Endodermal cell (in vitro differentiated cells): Measurements from ENCODE around the gene PTPRN2. TPM values are rescaled to one million over a fixed set of nuclear protein-coding genes. Genes with fewer than 3 reads are reported as not detected.

Source experiments
- DNase-seq: peaks from one replicate; pipeline ENCODE4 v3.0.0-alpha.2; 2017
- H3K27ac ChIP-seq: 2 replicates; pipeline ENCODE4 v1.5.1; 2013; ENCODE audit warnings: mild to moderate bottlenecking, low read depth, low read length, moderate library complexity
- H3K27me3 ChIP-seq: 2 replicates; pipeline ENCODE4 v1.6.1; 2013; ENCODE audit warnings: mild to moderate bottlenecking, low read length, moderate library complexity; ENCODE audit not compliant: insufficient read depth, control insufficient read depth, poor library complexity, severe bottlenecking
- H3K36me3 ChIP-seq: 2 replicates; pipeline ENCODE4 v1.7.0; 2013; ENCODE audit warnings: mild to moderate bottlenecking, low read length, moderate library complexity; ENCODE audit not compliant: control insufficient read depth, insufficient read depth
- H3K4me1 ChIP-seq: one replicate; pipeline ENCODE4 v1.7.0; 2013; ENCODE audit warnings: low read length; ENCODE audit not compliant: control insufficient read depth, insufficient read depth
- H3K4me3 ChIP-seq: 2 replicates; pipeline ENCODE4 v1.5.1; 2013; ENCODE audit warnings: mild to moderate bottlenecking, low read length, moderate library complexity
- H3K9ac ChIP-seq: 2 replicates; pipeline ENCODE4 v1.6.1; 2013; ENCODE audit warnings: mild to moderate bottlenecking, low read length, moderate library complexity; ENCODE audit not compliant: poor library complexity, severe bottlenecking; ENCODE audit errors: extremely low read depth
- H3K9me3 ChIP-seq: 2 replicates; pipeline ENCODE4 v1.6.1; 2013; ENCODE audit warnings: mild to moderate bottlenecking, low read length, moderate library complexity; ENCODE audit not compliant: control insufficient read depth
- H3K27ac Mint-ChIP-seq: 2 replicates; pipeline ENCODE4 v1.8.0; 2020; ENCODE audit warnings: mixed read lengths
- H3K27me3 Mint-ChIP-seq: 2 replicates; pipeline ENCODE4 v1.8.0; 2021; ENCODE audit warnings: mild to moderate bottlenecking, mixed read lengths; ENCODE audit not compliant: insufficient read depth
- H3K36me3 Mint-ChIP-seq: 2 replicates; pipeline ENCODE4 v1.8.0; 2020; ENCODE audit warnings: low read depth, mixed read lengths
- H3K4me1 Mint-ChIP-seq: 2 replicates; pipeline ENCODE4 v1.8.0; 2020; ENCODE audit warnings: mixed read lengths
- H3K4me3 Mint-ChIP-seq: 2 replicates; pipeline ENCODE4 v1.8.0; 2020; ENCODE audit warnings: mild to moderate bottlenecking, moderate library complexity, mixed read lengths
- H3K9me3 Mint-ChIP-seq: 2 replicates; pipeline ENCODE4 v1.8.0; 2020; ENCODE audit warnings: mild to moderate bottlenecking, mixed read lengths
- WGBS, 2 experiments: methylation state at CpG; one replicate each; pipeline versions ENCODE4 v1.1.5 to v1.1.7; 2013; ENCODE audit warnings: missing lambda C conversion rate in 2 of 2, mixed read lengths in 1 of 2; ENCODE audit not compliant: insufficient coverage in 1 of 2, insufficient read length in 1 of 2; 5-methylcytosine and 5-hydroxymethylcytosine counted together
- total RNA-seq, 2 donors: library from RNA; stranded (reverse); fragmentation: NEBNext Ultra II Directional in 1 of 2; extraction: Animal tissue kit (Norgen Biotek cat#: 25700) in 1 of 2; gene quantifications; 2 replicates in 1 of 2; 3 replicates in 1 of 2; pipeline ENCODE4 v1.2.1, GENCODE V29; 2021
- TF ChIP-seq, protein P1 (sequence below): fragments of 200-600 bp; sonication (generic); conservative IDR thresholded peaks from 2 replicates; pipeline ENCODE4 v1.5.0; 2021; ENCODE audit warnings: antibody characterized with exemption, mild to moderate bottlenecking

The PTPRN2 gene
- total RNA-seq, 2 donors from 2014 or later, result 0.69 to 1.2 TPM

DNA sequence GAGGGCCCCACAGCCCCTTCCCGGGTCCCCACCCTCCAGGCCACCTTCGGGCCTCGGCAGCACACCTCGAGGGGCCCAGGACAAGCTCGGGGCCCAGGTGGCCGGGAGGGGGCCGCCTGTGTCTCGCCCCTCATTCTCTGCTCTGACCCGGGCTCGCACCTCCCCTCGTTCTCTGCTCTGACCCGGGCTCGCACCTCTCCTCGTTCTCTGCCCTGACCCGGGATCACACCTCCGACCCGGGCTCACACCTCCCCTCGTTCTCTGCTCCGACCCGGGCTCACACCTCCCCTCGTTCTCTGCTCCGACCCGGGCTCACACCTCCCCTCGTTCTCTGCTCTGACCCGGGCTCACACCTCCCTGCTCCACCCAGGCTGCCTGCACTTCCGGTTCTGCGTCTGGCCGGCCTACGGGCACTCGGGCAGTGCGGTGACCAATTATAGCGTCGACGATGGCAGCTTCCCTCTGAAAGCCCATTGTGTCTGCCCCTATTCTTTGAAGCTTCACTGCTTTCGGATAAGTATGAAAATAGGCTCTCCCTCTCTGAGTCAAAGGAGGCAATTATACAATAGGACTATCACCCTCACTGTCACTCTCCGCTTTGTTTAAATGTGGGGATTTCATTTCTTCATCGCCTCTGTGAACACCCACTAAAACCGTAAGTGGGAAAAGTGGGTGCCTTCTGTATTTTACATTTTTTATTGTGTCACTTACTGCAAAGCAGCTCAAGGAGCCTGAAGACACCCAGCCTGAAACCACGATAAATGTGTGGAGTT lies 793.5 kb downstream of the PTPRN2 start:
- Mint-ChIP-seq H3K36me3 (no peaks in the 10 kb centered on the region), H3K4me3 (no peak overlapping the region)

DNA sequence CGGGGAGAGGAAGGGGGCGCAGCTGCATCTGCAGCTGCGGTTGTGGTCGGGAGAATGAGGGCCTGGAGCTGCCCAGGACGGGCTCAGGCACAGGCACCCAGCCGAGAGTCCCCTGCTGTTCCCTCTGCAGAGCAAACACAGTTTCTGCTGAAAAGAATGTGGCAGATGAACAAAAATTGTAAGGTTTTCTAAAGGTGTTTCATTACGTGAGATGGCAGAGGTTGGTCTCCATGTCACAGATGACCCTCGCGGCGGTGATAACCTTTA lies 794.6 kb downstream of the PTPRN2 start:
- Mint-ChIP-seq H3K9me3 (peaks cover 2% of the 10 kb centered on the region), H3K27ac (no peak overlapping the region), H3K36me3 (no peaks in the 10 kb centered on the region), H3K4me3 (no peak overlapping the region), H3K27me3 (peaks cover 3% of the 10 kb centered on the region), H3K4me1 (peaks cover 7% of the 10 kb centered on the region)
- Histone ChIP-seq H3K4me1 (no peaks in the 10 kb centered on the region), H3K27me3 (no peaks in the 10 kb centered on the region), H3K36me3 (no peaks in the 10 kb centered on the region), H3K9ac (no peak overlapping the region), H3K27ac (no peak overlapping the region), H3K4me3 (no peak overlapping the region), H3K9me3 (peaks cover 51% of the 10 kb centered on the region)
- TF ChIP-seq, protein P1, sequence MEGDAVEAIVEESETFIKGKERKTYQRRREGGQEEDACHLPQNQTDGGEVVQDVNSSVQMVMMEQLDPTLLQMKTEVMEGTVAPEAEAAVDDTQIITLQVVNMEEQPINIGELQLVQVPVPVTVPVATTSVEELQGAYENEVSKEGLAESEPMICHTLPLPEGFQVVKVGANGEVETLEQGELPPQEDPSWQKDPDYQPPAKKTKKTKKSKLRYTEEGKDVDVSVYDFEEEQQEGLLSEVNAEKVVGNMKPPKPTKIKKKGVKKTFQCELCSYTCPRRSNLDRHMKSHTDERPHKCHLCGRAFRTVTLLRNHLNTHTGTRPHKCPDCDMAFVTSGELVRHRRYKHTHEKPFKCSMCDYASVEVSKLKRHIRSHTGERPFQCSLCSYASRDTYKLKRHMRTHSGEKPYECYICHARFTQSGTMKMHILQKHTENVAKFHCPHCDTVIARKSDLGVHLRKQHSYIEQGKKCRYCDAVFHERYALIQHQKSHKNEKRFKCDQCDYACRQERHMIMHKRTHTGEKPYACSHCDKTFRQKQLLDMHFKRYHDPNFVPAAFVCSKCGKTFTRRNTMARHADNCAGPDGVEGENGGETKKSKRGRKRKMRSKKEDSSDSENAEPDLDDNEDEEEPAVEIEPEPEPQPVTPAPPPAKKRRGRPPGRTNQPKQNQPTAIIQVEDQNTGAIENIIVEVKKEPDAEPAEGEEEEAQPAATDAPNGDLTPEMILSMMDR, result no peak
- 71 to 74% methylated on average over 10 of the region's 10 CpGs for WGBS, 2 experiments
- no peak for DNase-seq

More for the DNA sequence above, 793.5 kb downstream of the PTPRN2 start:
- Histone ChIP-seq H3K27ac (no peak overlapping the region), H3K36me3 (no peaks in the 10 kb centered on the region), H3K9me3 (peaks cover 44% of the 10 kb centered on the region), H3K9ac (no peak overlapping the region), H3K4me1 (no peaks in the 10 kb centered on the region), H3K27me3 (no peaks in the 10 kb centered on the region), H3K4me3 (no peak overlapping the region)
- WGBS, 2 experiments, result 86 to 90% methylated on average over 30 to 39 of the region's 39 CpGs
- TF ChIP-seq, protein P1, result no peak
- Mint-ChIP-seq H3K27ac (no peak overlapping the region), H3K9me3 (peaks cover 2% of the 10 kb centered on the region), H3K27me3 (peaks cover 3% of the 10 kb centered on the region), H3K4me1 (peaks cover 7% of the 10 kb centered on the region)
- DNase-seq, result no peak

DNA sequence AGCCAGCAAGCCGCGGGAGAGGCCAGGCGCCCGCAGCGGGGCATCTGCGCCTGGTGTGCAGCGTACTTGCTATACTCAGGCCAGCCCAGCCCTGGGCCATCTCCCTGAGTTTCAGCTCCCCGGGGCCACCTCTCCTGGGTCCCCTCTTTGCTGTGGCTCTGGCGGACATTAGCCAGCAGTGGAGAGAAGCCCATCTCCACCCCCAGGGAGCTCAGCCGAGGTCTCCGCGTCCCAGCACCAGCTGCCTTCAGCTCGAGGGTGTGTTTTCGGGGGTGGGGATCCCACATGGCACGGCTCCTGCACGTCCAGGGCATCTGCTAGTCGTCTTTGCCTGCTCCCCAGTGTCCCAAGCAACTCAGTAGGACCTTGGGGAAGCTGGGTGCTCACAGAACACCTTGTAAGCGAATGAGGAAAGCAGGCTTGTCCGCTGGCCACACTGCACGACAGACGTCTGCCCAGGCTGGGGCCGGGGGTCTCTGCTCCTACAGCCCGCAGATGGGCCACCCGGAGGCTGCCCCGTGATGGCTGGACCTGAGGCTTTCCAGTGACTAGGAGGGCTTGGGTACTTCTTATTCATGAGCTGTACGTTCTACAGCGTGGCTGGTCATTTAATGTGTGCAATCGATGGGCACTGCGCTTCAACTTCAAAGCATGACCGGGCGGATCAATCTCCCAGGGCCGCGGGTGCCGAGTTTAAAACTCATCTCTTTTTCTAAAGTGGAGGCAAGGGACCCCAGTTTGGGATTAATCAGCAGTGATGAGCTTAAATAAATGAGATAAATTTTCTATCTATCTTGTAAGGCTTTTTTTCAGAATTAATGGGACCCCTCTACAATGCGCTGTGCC lies 795.2 kb downstream of the PTPRN2 start:
- H3K9ac ChIP-seq, result no peak overlapping the region
- 85% methylated on average over 31 to 35 of the region's 35 CpGs for WGBS, 2 experiments
- H3K27ac ChIP-seq, result no peak overlapping the region
- Mint-ChIP-seq H3K9me3 (peaks cover 2% of the 10 kb centered on the region), H3K27ac (no peak overlapping the region), H3K4me3 (no peak overlapping the region), H3K36me3 (no peaks in the 10 kb centered on the region), H3K27me3 (peaks cover 3% of the 10 kb centered on the region), H3K4me1 (peaks cover 7% of the 10 kb centered on the region)
- TF ChIP-seq, protein P1, result peak; percentile 41
- H3K4me3 ChIP-seq, result no peak overlapping the region
- H3K36me3 ChIP-seq, result no peaks in the 10 kb centered on the region
- H3K27me3 ChIP-seq, result no peaks in the 10 kb centered on the region
- peaks cover 47% of the 10 kb centered on the region for H3K9me3 ChIP-seq
- no peak for DNase-seq
- no peaks in the 10 kb centered on the region for H3K4me1 ChIP-seq
